SK-N-SH (cell line): Measurements from ENCODE around the gene SLC2A13.

Experiments used
- CHD2 ChIP-seq: fragments of 150-350 bp; IDR thresholded peaks from 2 replicates; pipeline ENCODE4 v1.6.1; 2018; ENCODE audit warnings: low read length; ENCODE audit not compliant: partially characterized antibody
- CTCF ChIP-seq: fragments of 200-600 bp; sonication (generic); IDR thresholded peaks from 2 replicates; pipeline ENCODE4 v1.6.1; 2017; ENCODE audit warnings: antibody characterized with exemption, mild to moderate bottlenecking, moderate library complexity
- EZH2phosphoT487 ChIP-seq: fragments of 200-600 bp; sonication (generic); IDR thresholded peaks from 2 replicates; pipeline ENCODE4 v1.6.1; 2017; ENCODE audit warnings: low read depth, mixed run types, mild to moderate bottlenecking, antibody characterized with exemption, moderate library complexity, borderline replicate concordance
- GABPA ChIP-seq: IDR thresholded peaks from 2 replicates; pipeline ENCODE4 v1.4.0; 2012; ENCODE audit warnings: low read depth, mild to moderate bottlenecking
- JUND ChIP-seq: IDR thresholded peaks from 2 replicates; pipeline ENCODE4 v1.4.0; 2012
- MAX ChIP-seq: IDR thresholded peaks from 2 replicates; pipeline ENCODE4 v1.4.0; 2012; ENCODE audit warnings: low read depth
- POLR2AphosphoS5 ChIP-seq: IDR thresholded peaks from 2 replicates; pipeline ENCODE4 v1.6.1; 2012; ENCODE audit warnings: low read depth, low read length
- SIN3A ChIP-seq: IDR thresholded peaks from 2 replicates; pipeline ENCODE4 v1.6.1; 2012; ENCODE audit warnings: low read depth, mild to moderate bottlenecking, low read length, moderate library complexity, borderline replicate concordance
- USF2 ChIP-seq: fragments of 150-350 bp; IDR thresholded peaks from 2 replicates; pipeline ENCODE4 v1.6.1; 2017; ENCODE audit warnings: antibody characterized with exemption, low read length, low read depth, borderline replicate concordance
- YY1 ChIP-seq: IDR thresholded peaks from 2 replicates; pipeline ENCODE4 v1.4.0; 2012; ENCODE audit warnings: low read depth, mild to moderate bottlenecking

GRCh38 chr12:39805651-39806050 lies 300.2 kb downstream of the SLC2A13 start:
- TF ChIP-seq JUND, result no peak
- no peak for TF ChIP-seq POLR2AphosphoS5
- no peak for TF ChIP-seq CTCF
- TF ChIP-seq YY1, result no peak
- TF ChIP-seq GABPA, result no peak
- TF ChIP-seq EZH2phosphoT487, result no peak
- no peak for TF ChIP-seq USF2
- no peak for TF ChIP-seq CHD2
- no peak for TF ChIP-seq MAX
- no peak for TF ChIP-seq SIN3A
